GM18526 (cell line): ENCODE data around the gene MIEF1.

Experiments used
- POLR2A ChIP-seq: IDR thresholded peaks from 3 replicates; pipeline ENCODE4 v1.6.1; 2011; ENCODE audit not compliant: insufficient read length; ENCODE audit errors: extremely low read depth

The MIEF1 gene

DNA sequence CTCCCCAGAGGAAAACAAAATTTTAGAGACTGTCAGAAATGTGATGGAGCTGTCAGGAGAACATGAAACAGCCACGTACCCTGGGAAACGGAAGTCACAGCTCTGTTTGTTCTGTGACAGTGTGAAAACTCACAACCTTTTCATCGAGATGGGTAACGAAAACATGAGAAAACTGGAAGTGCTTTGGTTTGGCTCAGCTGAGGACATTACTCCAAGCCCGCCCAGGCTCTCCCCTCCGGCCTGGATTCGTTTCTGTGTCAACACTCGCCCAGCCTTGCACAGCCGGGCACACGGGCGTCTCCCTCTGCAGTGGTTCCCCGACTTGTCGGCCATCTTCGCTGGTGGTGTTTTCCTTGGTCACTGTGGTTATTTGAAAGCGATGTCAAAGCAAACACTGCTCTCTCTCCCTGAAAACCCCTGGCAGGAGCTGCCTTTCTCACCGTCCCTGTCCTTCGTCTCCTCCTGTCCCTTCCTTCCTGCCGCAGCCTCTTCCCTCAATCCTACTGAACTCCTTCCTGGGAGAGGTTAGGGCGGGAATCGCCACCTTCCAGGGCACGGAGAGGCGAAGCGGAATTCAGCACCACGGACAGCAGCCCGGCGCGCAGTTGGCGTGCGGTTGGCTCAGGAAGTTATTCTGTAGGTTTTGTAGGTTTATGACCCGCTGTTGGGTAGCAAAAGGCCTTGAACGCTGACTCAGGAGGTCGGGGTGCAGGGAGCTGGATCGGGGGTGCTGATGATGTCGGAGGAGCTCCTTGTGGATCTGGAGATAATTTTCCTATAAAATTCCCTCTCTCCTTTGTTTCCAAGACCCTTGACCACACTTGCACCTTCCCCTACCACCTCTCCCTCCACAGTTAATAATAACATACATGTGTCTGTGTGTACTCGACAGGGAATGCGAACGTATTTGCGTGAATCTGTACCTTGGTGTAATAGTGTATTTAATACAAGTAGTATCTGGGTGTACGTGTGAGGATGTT lies 43.6 kb downstream of the MIEF1 start:
- TF ChIP-seq POLR2A: no peak

DNA sequence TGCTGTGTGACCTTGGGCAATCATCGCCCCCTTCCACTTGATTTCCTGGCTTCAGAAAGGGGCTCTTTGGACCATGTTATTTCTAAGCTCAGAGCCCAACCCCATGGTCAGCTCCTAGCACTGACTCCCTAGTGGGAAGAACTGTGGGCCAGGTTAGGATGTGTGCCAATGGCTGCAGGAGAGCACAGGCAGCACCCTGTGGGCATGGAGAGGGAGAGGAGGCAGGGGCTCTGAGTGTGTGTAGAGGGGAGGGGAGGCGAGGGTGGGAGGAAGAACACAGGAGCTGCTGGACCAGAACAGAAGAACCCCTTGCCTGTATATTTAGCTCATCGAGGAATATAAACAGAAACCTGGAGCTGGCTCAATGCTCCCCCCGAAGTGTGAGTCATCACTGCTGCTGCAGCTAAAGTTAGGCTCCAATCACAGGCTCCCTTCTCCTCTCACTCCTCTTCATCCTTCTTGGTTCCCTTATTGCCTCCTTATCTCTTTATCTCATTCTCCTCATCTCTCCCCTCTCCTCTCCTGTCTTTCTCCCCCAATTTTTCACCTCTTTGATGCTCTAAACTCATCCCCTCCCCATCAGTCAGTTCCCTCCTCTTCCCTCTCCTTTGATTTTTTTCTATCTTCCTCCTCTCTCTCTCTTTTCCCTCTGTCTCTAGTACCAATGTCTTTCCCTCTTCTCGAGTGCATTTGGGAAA lies 44.9 kb downstream of the MIEF1 start:
- TF ChIP-seq POLR2A: no peak

DNA sequence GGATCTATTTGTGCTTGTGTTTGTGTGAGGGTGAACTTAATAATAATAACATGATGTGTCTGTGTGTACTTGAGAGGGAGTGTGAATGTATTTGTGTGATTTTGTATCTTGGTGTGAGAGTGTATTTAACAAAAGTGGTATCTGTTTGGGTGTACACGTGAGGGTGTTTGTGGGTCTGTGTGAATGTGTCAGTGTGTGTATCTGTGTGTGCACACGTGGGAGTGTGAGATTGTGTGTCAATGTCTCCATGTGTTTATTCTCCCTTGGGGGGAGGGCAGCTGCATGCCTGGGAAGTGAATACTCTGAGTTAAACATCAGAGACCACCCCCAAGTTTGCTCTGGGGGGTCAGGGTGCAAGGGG lies 45.5 kb downstream of the MIEF1 start:
- no peak for TF ChIP-seq POLR2A

DNA sequence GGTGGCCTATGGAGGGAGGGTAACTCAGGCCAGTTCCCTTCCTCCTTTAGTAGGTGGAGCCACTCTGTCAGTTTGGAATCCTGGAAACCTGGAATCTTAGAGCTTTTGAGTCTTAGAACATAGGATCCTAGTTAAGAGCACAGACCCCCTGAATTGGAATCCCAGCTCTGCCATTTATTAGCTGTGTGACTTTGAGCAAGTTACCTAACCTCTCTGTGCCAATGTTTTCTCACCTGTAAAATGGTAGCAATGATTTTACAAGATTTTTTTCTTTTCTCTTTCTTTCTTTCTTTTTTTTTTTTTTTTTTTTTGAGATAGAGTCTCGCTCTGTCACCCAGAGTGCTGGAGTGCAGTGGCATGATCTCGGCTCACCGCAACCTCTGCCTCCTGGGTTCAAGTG lies 51.3 kb downstream of the MIEF1 start:
- TF ChIP-seq POLR2A: no peak

DNA sequence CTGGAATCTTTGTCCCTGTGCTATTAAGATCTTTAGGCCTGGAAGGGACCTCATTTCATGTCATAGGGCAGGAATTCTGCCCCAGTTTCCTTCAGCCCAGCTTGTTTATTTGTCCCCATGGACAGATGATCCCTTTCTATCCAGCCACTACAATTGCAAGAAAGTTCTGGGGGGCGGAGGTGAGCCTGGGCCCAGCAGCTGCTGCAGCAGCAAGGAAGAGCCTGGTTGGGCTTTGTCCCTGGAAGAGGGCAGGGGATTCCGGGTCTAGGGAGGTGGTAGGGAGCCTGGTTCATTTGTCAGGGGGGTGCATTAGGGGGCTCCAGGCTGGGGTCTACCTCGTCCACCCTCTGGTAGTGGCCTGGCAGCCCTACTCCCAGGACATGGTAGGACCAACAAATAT lies 52.1 kb downstream of the MIEF1 start:
- TF ChIP-seq POLR2A: no peak

DNA sequence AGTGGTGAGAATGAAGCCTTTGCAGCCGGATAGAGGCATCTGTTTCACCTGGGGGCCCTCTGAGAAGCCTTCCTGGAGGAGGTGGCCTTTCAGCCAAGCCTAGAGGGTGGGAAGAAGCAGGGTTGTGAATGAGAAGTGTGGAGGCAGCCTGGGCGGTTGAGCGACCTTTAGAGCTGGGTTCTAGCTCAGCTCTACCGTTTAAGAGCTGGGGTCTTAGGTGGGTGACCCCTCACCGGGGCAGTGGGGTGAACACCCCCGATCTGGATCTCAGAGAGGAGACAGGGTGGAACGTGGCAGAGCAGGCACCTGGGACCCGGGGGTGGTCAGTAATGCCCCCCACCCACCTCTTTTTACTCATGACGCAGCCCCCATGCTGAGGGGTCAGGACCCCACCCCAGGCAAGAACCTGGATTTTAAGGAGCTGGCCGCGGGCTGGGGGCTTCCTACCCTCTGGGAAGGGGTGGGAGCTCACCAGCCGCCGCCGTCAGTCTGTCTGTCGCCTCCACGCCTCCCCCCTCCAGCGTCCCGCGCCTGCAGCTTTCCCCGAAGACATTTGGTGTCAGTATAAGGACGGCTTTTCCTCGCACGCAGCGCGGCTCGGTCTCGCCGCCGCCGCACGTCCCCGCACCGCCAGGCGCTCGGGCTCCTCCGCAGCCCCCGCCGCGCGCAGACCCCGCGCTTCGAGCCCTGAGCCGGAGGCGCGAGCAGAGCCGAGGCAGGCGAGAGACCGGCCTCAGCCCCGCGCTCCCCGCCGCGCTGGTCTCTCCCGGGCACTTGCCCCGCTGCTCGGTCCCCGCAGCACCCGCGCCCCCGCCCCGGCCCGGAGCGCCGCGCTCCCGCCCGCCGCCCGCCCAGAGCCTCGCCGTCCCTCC lies 55.1 kb downstream of the MIEF1 start:
- no peak for TF ChIP-seq POLR2A

DNA sequence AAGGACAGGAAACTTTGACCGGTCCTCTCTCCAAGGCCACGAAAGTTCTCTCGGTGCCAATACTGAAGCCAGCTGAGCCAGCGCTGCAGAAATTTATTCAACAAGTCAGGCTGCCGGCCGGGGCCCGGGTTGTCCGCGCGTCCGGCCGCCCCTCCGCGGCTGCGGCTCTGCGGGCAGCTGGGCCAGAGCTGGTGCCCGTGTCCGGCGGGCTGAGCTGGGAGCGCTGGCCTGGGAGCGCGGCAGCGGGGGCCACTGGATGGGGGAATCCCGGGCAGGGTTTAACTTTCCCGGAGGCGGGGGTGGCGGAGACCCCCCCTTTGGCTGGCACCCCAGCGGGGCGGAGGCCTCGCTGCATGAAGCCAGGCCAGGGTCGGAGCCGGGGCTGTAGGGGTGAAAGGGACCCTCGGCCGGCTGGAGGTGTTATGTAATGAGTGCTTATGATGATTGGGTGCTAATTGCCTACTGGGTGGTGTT lies 56.2 kb downstream of the MIEF1 start:
- TF ChIP-seq POLR2A: no peak

DNA sequence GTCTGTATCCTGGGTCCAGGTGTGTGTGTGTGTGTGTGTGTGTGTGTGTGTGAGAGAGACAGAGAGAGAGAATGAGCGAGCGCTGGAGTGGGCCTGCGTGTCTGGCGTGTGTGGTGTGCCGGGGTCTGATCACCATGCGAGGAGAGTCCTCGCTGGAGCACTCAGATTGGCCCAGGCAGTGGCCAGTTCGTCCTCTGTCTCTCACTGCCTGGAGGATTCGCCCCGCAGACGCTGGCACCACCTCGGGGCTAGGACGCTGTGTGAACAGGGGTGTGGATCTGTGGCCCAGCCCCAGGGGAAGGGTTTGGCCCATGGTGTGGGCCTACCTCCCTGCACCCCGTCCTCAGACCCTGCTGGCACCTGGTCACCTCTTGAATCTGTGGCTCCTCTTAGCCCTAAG lies 56.9 kb downstream of the MIEF1 start:
- no peak for TF ChIP-seq POLR2A

DNA sequence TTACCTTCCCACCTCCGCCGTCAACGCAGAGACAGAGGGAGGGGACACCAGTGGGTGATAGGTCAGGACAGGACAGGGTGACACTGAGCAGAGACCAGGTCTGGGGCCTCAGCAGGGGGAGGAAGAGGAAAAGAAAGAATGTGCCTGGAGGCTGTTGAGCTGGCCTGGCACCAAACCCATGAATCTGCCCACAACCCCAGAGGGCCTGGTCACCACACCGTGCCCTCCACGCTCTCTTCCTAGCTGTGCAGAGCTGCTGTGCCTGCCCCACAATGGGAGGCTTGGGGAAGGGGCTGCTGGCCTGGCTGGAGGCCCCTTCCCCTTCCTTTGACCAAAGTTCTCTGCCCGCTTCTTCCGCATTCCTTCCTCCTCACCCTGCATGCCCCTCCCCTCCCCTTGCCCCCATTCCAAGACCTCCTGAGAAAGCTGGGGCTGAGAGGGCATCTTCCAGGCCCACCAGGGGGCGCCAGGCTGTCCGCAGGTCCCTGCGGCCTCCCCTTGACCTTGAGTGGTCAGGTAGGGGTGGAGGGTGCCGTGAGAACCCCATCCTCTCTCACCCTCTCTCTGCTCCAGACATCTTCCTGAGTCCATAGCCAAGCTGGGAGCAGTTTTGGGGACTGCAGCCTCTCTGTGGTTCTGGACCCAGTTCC lies 57.5 kb downstream of the MIEF1 start:
- no peak for TF ChIP-seq POLR2A

DNA sequence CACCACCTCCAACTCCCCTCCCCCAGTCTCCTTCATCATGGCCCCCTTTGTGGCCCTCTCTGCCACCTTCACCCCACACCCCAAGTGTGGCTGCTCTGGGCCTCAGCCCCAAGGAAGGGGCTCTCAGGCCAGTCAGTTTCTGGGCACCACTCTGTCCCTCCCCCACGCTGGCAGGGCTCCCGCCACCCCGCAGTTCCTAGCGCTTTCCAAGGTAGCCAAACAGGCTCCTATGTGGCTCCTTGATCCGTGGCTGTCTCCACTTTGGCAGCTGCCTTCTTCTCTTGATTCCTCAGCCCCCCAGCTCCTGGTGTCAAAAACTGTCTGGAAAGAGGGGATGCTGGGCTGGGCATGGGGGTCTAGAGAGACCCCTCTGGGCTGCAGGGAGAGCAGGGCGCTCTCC lies 58.0 kb downstream of the MIEF1 start:
- TF ChIP-seq POLR2A: no peak

DNA sequence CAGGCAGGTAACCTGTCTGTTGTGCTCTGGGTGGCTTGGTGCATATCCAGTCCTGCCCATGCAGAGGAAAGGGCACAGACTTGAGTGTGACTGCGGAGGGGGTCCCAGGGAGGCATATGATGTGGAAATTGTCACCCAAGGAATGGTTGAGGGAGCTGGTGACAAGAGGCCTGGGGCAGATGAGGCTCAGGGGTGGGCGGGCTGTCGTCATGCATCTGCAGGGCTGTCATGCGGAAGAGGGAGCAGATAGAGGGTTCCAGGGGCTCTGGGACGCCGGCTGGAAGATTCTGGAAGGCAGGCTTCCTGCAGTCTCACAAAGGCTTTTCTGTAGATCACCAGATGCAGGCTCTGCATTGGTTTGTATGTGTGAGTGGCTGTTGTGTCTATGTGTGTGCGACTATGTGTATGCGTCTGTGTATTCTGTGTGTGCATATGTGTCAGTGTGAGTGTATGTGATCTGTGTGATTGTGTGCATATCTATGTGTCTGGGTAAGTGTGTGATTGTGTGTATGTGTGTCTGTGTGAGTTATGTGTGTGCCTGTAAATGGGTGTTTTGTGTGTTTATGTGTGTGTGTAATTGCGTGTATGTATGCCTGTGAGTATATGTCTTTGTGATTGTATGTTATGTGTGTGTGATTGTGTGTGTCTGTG lies 60.9 kb downstream of the MIEF1 start:
- TF ChIP-seq POLR2A: no peak

DNA sequence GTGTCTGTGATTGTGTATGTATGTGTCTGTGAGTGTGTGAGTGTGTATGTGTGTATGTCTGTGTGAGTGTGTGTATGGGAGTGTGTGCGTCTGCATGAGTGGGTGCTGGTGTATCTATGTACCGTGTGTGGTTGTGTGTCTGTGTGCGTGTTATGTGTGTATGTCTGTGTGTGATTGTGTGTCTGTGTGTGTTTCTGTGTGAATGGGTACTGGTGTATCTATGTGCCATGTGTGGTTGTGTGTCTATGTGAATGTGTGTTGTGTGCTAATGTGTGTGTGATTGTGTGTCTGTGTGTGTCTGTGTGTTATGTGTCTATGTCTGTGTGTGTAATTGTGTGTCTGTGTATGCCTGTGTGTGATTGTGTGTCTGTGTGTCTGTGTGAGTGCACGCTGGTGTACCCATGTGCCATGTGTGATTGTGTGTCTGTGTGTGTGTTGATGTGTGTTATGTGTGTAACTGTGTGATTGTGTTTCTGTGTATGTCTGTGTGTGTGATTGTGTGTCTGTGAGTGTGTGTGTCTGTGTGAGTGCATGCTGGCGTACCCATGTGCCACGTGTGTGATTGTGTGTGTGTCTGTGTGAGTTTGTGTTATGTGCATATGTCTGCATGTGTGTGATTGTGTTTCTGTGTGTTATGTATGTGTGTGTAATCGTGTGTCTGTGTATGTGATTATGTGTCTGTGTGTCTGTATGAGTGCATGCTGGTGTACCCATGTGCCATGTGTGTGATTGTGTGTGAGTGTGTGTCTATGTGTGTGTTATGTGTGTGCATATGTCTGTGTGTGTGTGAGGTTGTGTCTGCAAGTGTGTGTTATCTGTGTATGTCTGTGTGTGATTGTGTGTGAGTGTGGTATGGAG lies 61.7 kb downstream of the MIEF1 start:
- TF ChIP-seq POLR2A: no peak

DNA sequence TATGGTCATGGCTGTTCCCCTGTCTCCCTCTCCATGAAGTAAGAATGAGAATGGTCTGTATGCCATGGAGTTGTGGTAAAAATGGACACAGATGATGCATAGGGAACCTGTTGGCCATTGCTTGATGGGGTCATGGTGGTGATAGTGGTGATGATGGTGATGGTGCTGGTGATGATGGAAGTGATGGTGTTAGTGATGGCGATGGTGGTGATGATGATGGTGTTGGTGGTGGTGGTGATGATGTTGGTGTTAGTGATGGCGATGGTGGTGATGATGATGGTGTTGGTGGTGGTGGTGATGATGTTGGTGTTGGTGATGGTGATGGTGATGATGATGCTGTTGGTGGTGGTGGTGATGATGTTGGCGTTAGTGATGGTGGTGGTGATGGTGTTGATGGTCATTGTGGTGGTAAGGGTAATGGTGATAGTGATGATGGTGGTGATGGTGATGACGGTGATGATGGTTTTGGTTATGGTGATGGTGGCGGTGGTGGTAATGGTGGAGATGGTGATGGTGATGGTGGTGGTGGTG lies 63.4 kb downstream of the MIEF1 start:
- TF ChIP-seq POLR2A: no peak
